Measurements from ENCODE around the gene VSX1.

Gene VSX1

GRCh38 chr20:25087186-25087929 lies 5.4 kb upstream of the VSX1 start:
- DNase-seq (ENCODE audit: low spot score): no peak

- DNase-seq (ENCODE audit: low spot score): no peak
Measured at GRCh38 chr20:25085756-25086495, 4.0 kb upstream of the VSX1 start.

- DNase-seq (ENCODE audit: low spot score): no peak
Measured at GRCh38 chr20:25084626-25085187, 2.8 kb upstream of the VSX1 start.

- DNase-seq (ENCODE audit: low spot score): no peak
Measured at GRCh38 chr20:25083773-25084625, 2.1 kb upstream of the VSX1 start.

GRCh38 chr20:25083141-25083772 lies 1.3 kb upstream of the VSX1 start:
- no peak for DNase-seq (ENCODE audit: low spot score)

GRCh38 chr20:25082498-25082873 lies 545 bp upstream of the VSX1 start:
- DNase-seq (ENCODE audit: low spot score): no peak

- DNase-seq (ENCODE audit: low spot score): no peak
Measured at GRCh38 chr20:25081065-25081729, 744 bp downstream of the VSX1 start.

- DNase-seq (ENCODE audit: low spot score): no peak
Measured at GRCh38 chr20:25079171-25079570, 2.8 kb downstream of the VSX1 start.

GRCh38 chr20:25078662-25079061 lies 3.3 kb downstream of the VSX1 start:
- no peak for DNase-seq (ENCODE audit: low spot score)

- no peak for DNase-seq (ENCODE audit: low spot score)
Measured at GRCh38 chr20:25077610-25078169, 4.3 kb downstream of the VSX1 start.

GRCh38 chr20:25076731-25077609 lies 5.0 kb downstream of the VSX1 start:
- DNase-seq (ENCODE audit: low spot score): no peak

- DNase-seq (ENCODE audit: low spot score): no peak
Measured at GRCh38 chr20:25076201-25076600, 5.7 kb downstream of the VSX1 start.

- DNase-seq (ENCODE audit: low spot score): no peak
Measured at GRCh38 chr20:25073544-25073943, 8.4 kb downstream of the VSX1 start.

- no peak for DNase-seq (ENCODE audit: low spot score)
Measured at GRCh38 chr20:25072226-25072811, 9.6 kb downstream of the VSX1 start.

GRCh38 chr20:25071734-25072133 lies 10.2 kb downstream of the VSX1 start:
- DNase-seq (ENCODE audit: low spot score): no peak

GRCh38 chr20:25070821-25071473 lies 11.0 kb downstream of the VSX1 start:
- no peak for DNase-seq (ENCODE audit: low spot score)

- no peak for DNase-seq (ENCODE audit: low spot score)
Measured at GRCh38 chr20:25067102-25067987, 14.6 kb downstream of the VSX1 start.

GRCh38 chr20:25066386-25066785 lies 15.6 kb downstream of the VSX1 start:
- DNase-seq (ENCODE audit: low spot score): no peak
